NCI-H774 (cell line): Measurements from ENCODE around the gene TNFAIP8L1.

Experiments
- DNase-seq: peaks from one replicate; lab custom pipeline; 2025; lab: John Stamatoyannopoulos, UW

TNFAIP8L1 gene

DNA sequence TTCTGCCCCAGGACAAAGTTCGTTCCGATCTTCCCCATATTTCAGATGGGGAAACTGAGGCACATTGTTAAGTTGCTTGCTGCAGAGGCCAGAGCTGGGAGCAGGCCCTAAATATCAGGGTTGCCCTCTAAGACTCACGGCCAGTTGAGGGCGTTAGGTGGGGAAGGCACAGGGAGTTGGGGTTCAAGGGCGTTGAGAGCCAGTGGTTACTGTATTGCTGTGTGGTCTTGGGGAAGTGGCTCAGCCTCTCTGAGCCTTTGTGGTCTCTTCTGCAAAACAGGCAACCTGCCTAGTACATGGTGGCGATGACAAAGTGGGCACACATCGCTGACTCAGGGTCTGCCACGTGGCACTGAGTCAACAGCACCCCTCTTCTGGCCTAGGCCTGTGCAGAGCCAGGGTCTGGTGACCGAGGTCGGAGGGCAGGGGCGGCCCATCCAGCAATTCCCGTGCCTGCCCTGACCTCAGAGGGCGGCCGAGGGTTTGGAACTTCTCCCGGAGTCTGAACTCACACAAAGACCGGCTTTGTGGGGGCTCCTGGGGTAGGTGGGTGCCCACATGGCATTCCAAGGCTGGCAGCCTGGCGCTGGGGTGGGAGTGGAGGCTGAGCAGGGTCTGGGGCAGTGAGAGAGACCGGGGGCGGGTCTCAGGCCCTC lies 10.2 kb downstream of the TNFAIP8L1 start:
- no peak for DNase-seq

DNA sequence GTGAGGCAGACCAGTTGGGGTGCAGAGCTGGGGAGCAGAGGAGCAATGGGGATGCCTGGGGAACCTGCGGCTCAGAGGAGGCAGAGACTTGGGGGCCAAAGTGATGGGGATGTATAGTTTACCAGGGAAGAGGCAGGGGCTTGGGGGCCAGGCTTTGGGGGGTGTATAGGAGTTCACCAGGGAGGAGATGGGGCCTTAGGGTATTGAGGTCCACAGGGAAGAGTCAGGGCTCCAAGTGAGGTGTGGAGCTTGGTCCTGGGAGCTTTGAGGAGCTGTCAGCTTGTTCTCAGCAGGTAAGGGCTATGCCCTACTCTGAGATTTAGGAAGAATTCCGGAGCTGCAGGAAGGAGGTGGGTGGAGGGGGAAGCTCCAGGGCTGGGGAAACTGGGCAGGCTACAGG lies 10.8 kb downstream of the TNFAIP8L1 start:
- DNase-seq: no peak

DNA sequence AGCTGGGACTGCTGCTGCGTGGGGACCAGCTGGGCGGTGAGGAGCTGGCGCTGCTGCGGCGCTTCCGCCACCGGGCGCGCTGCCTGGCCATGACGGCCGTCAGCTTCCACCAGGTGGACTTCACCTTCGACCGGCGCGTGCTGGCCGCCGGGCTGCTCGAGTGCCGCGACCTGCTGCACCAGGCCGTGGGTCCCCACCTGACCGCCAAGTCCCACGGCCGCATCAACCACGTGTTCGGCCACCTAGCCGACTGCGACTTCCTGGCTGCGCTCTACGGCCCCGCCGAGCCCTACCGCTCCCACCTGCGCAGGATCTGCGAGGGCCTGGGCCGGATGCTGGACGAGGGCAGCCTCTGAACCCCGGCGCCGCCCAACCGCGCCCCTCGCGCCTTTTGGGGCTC lies 12.8 kb downstream of the TNFAIP8L1 start:
- no peak for DNase-seq

DNA sequence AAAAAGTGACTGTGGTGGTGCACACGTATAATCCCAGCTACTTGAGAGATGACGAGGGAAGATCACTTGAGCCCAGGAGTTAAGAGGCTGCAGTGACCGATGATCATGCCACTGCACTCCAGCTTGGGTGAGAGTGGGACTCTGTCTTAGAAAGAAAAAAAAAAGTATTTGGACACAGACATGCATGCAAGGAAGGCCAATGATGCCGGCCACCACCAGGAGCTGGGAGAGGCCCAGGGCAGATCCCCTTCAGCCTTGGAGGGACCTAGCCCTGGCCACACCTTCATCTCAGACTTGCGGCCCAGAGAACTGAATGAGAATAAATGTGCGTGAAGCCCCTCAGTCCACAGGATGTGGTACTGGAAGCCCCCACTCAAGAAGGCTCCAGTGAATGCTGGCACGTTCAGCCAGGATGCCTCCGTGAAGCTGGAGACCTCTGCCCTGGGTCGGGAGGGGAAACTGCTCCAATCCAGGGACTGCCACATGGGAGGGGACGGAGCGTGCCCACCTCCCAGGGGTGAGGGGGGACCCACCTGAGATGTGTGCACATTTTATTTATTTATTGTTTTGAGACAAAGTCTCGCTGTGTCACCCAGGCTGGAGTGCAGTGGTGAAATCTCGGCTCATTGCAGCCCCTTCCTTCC lies 14.6 kb downstream of the TNFAIP8L1 start:
- no peak for DNase-seq

DNA sequence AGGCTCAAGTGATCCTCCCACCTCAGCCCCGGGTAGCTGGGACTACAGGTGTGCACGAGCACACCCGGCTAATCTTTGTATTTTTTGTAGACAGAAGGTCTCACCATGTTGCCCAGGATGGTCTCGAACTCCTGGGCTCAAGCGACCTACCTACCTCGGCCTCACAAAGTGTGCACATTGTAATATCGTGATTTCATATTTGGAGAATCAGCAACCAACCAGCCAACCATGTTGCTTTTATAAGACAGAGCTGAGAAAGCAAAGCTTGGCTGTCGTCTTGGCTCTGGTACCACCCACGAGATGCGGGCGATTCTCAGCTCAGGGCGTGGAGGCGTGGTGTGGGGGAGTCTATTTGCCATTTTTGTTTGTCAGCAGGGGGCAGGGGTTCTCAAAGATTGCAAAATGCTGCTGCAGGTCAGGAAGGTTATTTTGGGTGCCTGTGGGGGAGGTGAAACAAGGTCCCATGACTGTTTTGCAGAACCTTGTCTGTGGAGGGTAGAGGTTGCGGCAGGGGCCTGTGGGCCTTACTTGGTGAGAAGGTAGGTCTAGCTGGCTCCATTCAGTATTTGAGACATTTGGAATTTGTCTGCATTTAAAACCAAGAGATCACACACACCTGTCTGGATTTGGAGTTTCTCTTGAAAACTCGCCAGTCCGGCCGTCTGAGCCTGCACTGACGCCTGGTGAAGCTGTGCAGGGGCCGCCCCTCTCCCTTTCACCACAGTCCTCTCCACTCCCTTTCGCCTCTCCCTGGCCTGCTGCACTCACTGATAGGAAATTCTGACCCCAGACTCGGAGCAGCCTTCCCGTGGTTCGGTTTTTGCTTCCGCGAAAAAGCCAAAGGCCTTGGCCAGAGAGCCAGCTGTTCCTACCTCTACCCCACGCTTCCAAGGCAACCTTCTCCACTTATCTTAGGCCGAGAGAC lies 15.4 kb downstream of the TNFAIP8L1 start:
- no peak for DNase-seq

DNA sequence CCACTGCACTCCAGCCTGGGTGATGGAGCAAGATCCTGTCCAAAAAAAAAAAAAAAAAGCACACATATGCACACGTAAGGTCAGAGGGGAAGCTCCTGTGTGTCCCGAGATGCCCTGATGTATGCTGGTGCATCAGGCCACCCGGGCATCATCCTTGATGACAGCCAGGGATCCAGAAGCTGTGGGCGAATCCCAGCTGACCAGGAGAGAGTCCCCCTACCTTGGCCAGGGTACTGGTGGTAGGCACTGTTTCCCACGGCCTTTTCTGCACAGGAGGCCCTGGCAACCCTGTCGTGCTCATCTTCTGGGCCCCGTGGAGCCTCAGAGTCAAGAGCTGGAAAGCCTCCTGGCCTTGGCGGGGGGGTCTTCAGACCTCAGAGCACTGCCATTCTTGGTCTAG lies 16.8 kb downstream of the TNFAIP8L1 start:
- DNase-seq: no peak

DNA sequence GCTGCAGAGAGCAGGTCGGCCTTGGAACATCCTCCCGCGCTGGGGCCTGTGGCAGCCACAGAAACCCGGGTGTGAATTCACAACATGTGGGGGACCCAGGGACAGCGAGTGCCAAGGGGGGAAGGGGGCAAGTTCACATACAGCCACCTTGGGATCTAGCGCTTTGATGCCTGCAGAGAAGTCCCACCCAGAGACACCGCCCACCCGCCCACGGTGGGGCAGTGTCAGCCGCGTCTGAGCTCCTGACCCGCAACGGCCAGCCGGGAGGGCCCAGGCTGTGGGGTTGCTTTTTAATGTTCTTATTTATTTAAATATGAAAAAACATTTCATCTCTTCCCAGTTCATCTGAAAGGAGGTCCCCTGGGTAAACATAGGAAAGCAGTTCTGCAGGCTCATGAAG lies 17.9 kb downstream of the TNFAIP8L1 start:
- DNase-seq: no peak

DNA sequence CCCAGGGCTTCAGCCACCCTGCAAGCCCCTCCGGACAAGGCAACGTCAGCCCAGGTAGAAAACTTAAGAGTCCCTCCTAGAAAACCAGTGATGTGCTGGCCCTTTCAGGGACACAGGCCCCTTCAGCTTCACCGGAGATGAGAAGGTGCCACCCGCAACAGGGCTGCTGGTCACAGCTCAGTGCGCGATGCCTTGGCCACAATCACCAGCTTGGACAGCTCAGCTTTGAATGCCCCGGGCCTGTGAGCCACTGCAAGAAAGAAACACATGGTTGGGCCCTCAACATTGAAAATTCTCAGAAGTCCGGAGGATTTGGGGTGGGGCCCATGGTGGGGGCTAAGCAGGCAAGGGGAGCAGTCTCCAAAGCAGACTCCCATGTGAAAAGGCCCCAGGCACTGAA lies 18.5 kb downstream of the TNFAIP8L1 start:
- DNase-seq: no peak

DNA sequence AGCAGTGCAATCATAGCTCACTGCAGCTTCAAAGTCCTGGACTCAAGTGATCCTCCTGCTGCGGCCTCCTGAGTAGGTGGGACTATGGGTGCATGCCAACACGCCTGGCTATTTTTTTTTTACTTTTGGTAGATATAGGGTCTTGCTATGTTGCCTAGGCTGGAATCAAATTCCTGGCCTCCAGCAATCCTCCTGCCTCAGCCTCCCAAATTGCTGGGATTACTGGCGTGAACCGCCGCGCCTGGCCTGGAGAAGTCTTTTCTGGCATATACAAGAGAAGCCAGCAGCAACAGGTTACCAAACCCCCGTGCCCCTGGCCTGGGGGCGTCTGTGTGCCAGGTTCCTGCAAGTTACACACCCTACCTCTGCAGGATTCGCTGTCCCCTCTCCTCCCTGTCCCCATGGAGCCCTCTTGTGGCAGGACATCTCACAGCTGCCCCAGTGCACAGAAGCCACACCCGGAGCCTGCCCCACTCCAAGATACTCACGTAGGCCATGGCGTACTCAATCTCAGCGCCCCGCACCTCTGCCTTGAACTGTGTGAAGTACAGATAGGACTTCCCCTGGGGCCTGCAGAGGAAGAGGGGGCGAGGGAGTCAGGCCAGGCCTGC lies 21.0 kb downstream of the TNFAIP8L1 start:
- DNase-seq: no peak

DNA sequence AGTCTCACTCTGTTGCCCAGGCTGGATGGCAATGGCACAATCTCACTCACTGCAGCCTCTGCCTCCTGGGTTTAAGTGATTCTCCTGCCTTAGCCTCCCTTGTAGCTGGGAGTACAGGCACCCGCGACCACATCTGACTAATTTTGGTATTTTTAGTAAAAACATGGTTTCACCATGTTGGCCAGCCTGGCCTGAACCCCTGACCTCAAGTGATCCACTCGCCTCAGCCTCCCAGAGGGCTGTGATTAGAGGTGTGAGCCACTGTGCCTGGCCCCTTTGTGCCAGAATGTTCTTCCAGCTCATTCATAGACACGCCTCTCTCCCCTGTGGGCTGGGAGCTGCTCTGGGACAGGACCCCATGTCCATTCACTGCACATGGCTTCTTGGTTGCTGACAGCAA lies 21.7 kb downstream of the TNFAIP8L1 start:
- no peak for DNase-seq

DNA sequence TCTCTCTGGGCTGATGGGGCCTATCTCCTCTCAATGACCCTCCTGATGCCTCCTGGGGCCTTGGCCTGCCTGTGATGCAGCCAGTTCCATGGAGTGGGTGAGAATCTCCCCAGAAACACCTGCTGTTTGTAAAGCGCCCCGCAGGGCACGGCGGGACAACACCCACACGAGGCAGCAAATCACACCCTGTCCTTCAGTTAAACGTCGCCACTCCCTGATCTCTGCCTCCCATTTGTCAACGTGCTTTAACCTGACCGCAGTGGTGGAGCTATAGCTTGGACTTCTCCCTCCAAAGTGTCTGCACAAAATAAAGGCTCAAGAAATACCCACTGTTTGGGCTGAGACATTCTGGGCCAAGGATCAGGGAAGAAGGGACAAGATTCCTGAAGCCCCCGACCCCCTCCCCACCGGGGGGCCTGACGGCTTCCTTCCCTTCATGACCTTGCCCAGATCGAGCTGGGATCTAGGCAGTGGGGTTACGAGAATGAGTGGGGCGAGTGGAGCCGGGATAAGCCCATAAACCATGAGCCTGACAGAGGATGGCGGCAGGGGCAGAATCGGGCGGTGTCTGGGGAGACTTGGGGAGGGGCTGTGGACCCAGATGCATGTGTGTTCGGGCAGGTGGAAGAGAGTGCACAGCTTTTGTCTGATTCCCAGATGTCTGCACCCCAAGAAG lies 22.8 kb downstream of the TNFAIP8L1 start:
- DNase-seq: no peak

DNA sequence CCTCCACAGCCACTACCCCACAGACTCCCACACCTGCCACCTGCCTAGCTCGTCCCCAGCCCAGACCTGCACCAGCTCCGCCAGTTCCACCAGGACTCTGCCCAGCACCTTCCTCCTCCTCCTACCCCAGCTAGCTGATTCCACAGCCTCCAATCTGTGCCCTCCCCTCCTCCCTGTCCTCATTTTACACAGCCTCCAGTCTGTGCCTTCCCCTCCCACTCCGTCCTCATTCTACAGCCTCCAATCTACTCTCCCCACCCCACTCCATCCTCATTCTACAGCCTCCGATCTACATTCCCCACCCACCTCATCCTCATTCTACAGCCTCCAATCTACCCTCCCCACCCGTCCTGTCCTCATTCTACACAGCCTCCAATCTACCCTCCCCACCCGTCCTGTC lies 23.5 kb downstream of the TNFAIP8L1 start:
- DNase-seq: no peak

DNA sequence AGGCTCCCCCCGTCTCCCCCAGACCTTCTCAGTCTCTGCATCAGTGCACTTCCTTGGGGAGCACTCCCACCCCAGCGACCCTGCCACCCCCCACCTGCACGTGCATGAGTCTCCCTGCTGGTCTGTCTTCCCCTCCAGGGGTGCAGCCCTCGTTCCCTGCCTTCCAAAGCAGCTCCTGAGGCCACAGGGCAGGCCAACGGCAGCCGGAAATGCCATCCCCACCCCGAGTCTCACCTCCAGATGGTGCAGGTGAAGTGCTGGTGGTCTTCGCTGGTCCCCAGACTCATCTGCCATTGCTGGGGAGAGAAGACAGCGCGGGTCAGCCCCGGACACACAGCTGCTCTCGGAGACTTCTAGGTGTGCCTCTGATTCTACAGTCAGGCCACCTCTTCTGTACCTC lies 25.3 kb downstream of the TNFAIP8L1 start:
- no peak for DNase-seq

DNA sequence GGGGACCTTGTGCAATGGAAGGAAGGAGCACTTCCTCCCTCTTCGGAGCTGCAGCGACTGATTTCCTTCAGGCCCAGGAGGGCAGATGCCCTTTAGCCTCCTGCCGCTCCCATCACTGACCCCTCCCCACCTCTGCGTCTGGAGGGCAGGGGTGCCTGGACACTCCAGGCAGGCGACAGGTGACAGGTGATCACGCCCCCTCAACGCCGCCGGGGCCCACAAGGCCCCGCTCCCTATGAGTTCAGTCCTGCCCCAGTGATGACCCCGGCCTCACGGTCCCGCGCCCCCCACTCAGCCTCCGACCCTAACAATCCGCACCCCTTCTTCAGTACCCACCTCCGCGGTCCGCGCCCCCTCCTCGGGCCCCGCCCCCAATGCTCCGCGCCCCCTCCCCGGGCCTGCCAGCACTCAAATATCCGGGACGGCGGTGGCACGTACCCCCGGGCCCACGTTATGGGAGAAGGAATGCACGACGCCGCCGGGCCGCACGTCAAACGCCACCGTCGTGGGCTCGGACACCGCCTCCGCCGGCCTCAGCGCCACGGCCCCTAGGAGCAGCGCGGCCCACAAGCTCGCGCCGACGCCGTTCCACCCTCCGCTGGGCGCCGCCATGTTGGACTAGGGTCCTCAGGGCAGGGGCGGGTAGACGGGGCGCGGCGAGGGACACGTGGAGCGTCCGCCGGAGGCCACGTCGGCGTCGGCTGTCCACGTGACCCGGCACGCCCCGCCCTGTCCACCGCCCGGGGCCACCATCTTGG lies 30.6 kb downstream of the TNFAIP8L1 start, which contains the start of gene MYDGF:
Gene MYDGF (minus strand): TSS at position 620 of the 758 bp plus-strand sequence. CDS start 8 bp downstream, at position 612.
- peak; percentile 90 for DNase-seq

DNA sequence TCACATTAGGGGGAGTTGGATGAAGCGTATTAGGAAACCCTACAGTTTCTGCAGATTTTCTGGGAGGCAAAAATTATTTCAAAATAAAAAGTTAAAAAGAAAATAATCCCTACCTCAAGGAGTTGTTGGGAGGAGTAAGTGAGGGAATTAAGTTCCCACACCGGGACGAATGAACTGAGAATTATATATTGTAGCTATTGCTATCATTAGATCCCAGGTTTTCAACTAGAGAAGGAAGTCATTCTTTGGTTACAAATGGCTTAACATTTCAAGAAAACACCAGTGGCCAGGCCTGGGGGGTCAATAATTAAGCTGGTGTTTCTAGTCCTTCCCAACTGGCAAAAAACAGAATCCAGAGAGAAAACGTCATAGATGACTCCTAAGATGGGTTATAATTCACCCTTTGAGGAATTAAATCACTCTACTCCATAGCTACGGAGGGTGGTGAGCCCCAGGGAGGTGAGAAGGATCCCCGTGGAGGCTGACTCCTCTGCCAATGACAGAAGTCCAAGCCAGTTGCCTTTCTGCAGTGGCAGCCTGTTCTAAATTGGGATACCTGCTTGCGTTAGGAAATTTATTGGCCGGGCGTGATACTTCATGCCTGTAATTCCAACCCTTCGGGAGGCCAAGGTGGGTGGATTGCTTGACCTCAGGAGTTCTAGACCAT lies 32.0 kb downstream of the TNFAIP8L1 start:
- no peak for DNase-seq

DNA sequence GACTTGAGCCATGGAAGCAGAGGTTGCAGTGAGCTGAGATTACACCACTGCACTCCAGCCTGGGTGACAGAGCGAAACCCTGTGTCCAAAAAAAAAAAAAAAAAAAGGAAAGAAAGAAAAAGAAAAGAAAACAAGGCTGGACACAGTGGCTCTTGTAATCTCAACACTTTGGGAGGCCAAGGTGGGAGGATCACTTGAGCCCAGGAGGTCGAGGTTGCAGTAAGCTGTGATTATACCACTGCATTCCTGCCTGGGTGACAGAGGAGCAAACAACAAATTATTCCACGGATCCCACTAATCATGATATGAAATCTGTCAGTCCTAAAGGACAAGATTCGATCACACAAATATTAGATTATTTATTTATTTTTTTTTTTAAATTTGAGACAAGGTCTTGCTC lies 33.9 kb downstream of the TNFAIP8L1 start:
- no peak for DNase-seq

DNA sequence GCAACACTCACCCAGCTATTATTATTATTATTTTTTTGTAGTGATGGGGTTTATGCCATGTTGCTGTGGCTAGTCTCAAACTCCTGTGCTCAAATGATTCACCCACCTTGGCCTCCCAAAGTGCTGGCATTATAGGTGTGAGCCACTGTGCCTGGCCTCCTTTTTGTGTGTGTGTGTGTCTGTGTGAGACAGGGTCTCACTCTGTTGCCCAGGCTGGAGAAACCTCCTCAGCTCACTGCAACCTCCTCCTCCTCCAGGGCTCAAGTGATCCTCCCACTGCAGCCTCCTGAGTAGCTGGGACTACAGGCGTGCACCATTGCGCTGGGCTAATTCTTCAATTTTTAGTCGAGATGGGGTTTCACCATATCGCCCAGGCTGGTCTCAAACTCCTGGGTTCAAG lies 34.4 kb downstream of the TNFAIP8L1 start:
- no peak for DNase-seq

DNA sequence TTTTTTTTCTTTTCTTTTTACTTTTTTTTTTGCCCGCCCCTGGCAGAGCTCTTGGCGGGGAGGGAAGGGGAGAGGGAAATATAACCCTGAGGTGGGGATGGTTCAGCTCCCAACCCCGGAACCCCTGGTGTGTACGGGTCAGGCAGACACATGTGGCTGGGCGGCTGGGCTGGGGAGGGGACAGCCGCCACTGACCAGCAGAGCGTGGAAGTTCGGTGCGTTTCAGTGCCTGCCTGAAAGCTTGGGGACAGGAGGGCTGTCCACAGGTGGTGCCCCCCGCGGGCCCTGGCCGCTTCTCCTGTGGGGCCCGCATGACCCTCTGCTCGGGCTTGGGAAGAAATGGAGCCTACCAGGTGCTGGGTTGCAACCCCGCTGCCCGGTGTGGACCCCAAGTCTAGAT lies 36.0 kb downstream of the TNFAIP8L1 start:
- no peak for DNase-seq

DNA sequence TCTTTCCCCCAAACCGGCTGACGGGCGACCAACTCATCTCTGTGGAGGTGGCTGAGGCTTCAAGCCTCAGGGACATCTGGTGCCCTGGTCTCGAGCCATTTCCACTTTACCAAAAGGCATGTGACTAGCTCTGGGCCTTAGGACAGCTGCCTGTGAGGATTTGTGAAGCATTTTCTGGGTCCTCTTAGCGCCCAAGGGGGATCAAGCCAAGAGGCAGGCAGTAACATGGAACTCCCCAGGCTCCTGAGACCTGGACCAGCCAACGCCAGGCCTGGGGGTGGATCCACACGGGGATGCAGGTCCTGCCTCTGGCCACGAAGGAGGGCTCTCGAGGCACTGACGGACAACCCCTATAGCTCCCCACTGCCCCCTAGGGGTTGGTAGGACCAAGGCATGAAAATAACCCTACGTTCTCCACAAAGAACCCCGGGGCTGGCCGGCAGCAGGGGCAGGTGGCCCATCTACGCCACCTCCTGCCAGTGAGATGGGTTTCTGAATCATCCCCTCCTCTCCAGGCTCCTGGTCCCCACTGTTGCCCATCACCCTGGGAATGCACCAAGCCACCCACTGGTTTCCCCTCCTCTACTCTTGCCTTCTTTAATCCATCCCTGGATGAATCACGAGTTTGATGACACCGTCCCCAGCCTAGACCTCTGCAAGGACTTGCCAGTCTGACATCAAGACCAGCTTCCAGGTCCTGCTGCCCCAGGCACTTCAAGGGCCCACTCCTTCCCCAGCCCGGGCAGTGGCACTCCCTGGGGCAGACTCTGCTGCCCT lies 37.8 kb downstream of the TNFAIP8L1 start:
- no peak for DNase-seq
